ENCODE measurements around the gene TWNK. TPM values are rescaled to one million over a fixed set of nuclear protein-coding genes. Genes with fewer than 3 reads are reported as not detected.

TWNK gene
- total RNA-seq, 1 donor from 2014 or later: 14.7 TPM

GRCh38 chr10:100966887-100967286, 20.5 kb upstream of the TWNK start:
- TF ChIP-seq, protein P1, sequence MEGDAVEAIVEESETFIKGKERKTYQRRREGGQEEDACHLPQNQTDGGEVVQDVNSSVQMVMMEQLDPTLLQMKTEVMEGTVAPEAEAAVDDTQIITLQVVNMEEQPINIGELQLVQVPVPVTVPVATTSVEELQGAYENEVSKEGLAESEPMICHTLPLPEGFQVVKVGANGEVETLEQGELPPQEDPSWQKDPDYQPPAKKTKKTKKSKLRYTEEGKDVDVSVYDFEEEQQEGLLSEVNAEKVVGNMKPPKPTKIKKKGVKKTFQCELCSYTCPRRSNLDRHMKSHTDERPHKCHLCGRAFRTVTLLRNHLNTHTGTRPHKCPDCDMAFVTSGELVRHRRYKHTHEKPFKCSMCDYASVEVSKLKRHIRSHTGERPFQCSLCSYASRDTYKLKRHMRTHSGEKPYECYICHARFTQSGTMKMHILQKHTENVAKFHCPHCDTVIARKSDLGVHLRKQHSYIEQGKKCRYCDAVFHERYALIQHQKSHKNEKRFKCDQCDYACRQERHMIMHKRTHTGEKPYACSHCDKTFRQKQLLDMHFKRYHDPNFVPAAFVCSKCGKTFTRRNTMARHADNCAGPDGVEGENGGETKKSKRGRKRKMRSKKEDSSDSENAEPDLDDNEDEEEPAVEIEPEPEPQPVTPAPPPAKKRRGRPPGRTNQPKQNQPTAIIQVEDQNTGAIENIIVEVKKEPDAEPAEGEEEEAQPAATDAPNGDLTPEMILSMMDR (IDR thresholded peaks at IDR 0.05; ENCODE audit: insufficient read depth, low read length, severe bottlenecking): no peak
- no peak overlapping the region for H3K4me3 ChIP-seq (ENCODE audit: low read depth, low read length)
- H3K27me3 ChIP-seq (ENCODE audit: control insufficient read depth, insufficient read depth, low read length): no peaks in the 10 kb centered on the region
- peaks cover 1% of the 10 kb centered on the region for H3K36me3 ChIP-seq (ENCODE audit: control insufficient read depth, insufficient read depth, low read length)
- no peak for FAIRE-seq
- no peak for DNase-seq (ENCODE audit: low read depth)

- TF ChIP-seq, protein P1 (IDR thresholded peaks at IDR 0.05; ENCODE audit: insufficient read depth, low read length, severe bottlenecking): no peak
- Histone ChIP-seq H3K27me3 (ENCODE audit: control insufficient read depth, insufficient read depth, low read length) (no peaks in the 10 kb centered on the region), H3K4me3 (ENCODE audit: low read depth, low read length) (no peak overlapping the region), H3K36me3 (ENCODE audit: control insufficient read depth, insufficient read depth, low read length) (peaks cover 1% of the 10 kb centered on the region)
- no peak for DNase-seq (ENCODE audit: low read depth)
- FAIRE-seq: no peak
These were observed 20.0 kb upstream of the TWNK start for GRCh38 chr10:100967332-100967731.

- H3K27me3 ChIP-seq (ENCODE audit: control insufficient read depth, insufficient read depth, low read length): no peaks in the 10 kb centered on the region
- DNase-seq (ENCODE audit: low read depth) (no peak), FAIRE-seq (no peak)
- TF ChIP-seq, protein P1 (IDR thresholded peaks at IDR 0.05; ENCODE audit: insufficient read depth, low read length, severe bottlenecking): no peak
- peaks cover 1% of the 10 kb centered on the region for H3K36me3 ChIP-seq (ENCODE audit: control insufficient read depth, insufficient read depth, low read length)
- no peak overlapping the region for H3K4me3 ChIP-seq (ENCODE audit: low read depth, low read length)
These were observed 19.1 kb upstream of the TWNK start for GRCh38 chr10:100968062-100968736.

DNA sequence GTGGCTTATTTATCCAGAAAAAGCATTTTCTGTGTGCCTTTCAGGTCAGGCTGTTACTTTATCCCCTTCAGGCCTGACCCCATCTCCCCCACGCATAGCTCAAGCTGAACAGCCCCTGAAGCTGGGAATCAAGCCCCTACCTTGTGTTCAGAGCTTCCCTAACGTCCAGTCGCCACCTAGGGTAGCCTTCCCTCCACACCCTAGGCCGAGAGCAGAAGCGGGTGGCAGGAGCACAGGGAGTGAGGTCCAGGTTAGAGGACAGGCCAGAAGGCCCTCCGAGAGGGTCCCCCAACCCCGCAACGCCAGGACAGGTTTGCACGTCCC, 18.5 kb upstream of the TWNK start:
- peaks cover 1% of the 10 kb centered on the region for H3K36me3 ChIP-seq (ENCODE audit: control insufficient read depth, insufficient read depth, low read length)
- H3K4me3 ChIP-seq (ENCODE audit: low read depth, low read length): peak overlapping the region; percentile 47
- no peak for DNase-seq (ENCODE audit: low read depth)
- no peak for FAIRE-seq
- TF ChIP-seq, protein P1 (IDR thresholded peaks at IDR 0.05; ENCODE audit: insufficient read depth, low read length, severe bottlenecking): no peak
- no peaks in the 10 kb centered on the region for H3K27me3 ChIP-seq (ENCODE audit: control insufficient read depth, insufficient read depth, low read length)

- H3K4me3 ChIP-seq (ENCODE audit: low read depth, low read length): peak within 1 kb of the TSS; percentile 47
- no peak for DNase-seq (ENCODE audit: low read depth)
- FAIRE-seq: no peak
- TF ChIP-seq, protein P1 (IDR thresholded peaks at IDR 0.05; ENCODE audit: insufficient read depth, low read length, severe bottlenecking): peak; percentile 91
- no peaks in the 10 kb centered on the region for H3K27me3 ChIP-seq (ENCODE audit: control insufficient read depth, insufficient read depth, low read length)
- peaks cover 1% of the 10 kb centered on the region for H3K36me3 ChIP-seq (ENCODE audit: control insufficient read depth, insufficient read depth, low read length)
These were observed 17.9 kb upstream of the TWNK start, which contains the start of gene SEMA4G for GRCh38 chr10:100969187-100970075. Gene SEMA4G (plus strand): TSS chr10:100969504. CDS start chr10:100972913, 3,409 bp downstream.
